Sigmoid colon (tissue), 7 donors: ENCODE data around the gene CD248. TPM values are rescaled to one million over a fixed set of nuclear protein-coding genes. Genes with fewer than 3 reads are reported as not detected.
A peak's percentile ranks its signal among the peaks of the same experiment; 100 is the strongest.

ENCODE experiments used
- DNase-seq: peaks from one replicate; pipeline ENCODE4 v3.0.0-alpha.2; 2019
- H3K27ac ChIP-seq, 4 donors: fragments of 200-600 bp; sonication (generic); one replicate each; pipeline ENCODE4 v1.5.1; 2016 to 2019; ENCODE audit warnings: mild to moderate bottlenecking in 1 of 4
- H3K27me3 ChIP-seq, 3 donors: fragments of 200-600 bp; sonication (generic); one replicate each; pipeline ENCODE4 v1.5.1; 2019; ENCODE audit warnings: mild to moderate bottlenecking in 1 of 3
- H3K36me3 ChIP-seq, 4 donors: fragments of 200-600 bp; sonication (generic); one replicate each; pipeline ENCODE4 v1.5.1; 2016 to 2019
- H3K4me1 ChIP-seq, 4 donors: fragments of 200-600 bp; sonication (generic); one replicate each; pipeline ENCODE4 v1.5.1; 2017 to 2019
- H3K4me3 ChIP-seq, 4 donors: fragments of 200-600 bp; sonication (generic); one replicate each; pipeline ENCODE4 v1.5.1; 2017 to 2019; ENCODE audit warnings: mild to moderate bottlenecking in 2 of 4, moderate library complexity in 1 of 4
- H3K9me3 ChIP-seq, 4 donors: fragments of 200-600 bp in 3 of 4; sonication (generic) in 3 of 4; one replicate each; pipeline versions ENCODE4 v1.5.1 to v1.6.1; 2013 to 2019
- CTCF ChIP-seq, 4 experiments: fragments of 450-650 bp in 3 of 4; fragments of 200-600 bp in 1 of 4; IDR thresholded peaks; one replicate each; pipeline ENCODE4 v1.5.1; 2016 to 2019; ENCODE audit warnings: antibody characterized with exemption in 4 of 4, mild to moderate bottlenecking in 3 of 4, moderate library complexity in 2 of 4
- EP300 ChIP-seq, 4 donors: sonication (generic); formaldehyde crosslinking; IDR thresholded peaks; one replicate each; pipeline ENCODE4 v1.6.1; 2017; ENCODE audit warnings: antibody characterized with exemption in 4 of 4
- POLR2A ChIP-seq, 2 donors: fragments of 450-650 bp; IDR thresholded peaks; one replicate each; pipeline ENCODE4 v1.6.1; 2016; ENCODE audit warnings: antibody characterized with exemption in 2 of 2, mild to moderate bottlenecking in 2 of 2, moderate library complexity in 2 of 2
- POLR2AphosphoS5 ChIP-seq, 4 donors: sonication (generic); formaldehyde crosslinking; IDR thresholded peaks; one replicate each; pipeline ENCODE4 v1.6.1; 2017; ENCODE audit warnings: antibody characterized with exemption in 4 of 4
- WGBS, 2 donors: extraction: QIAGEN DNeasy Blood & Tissue Kit; methylation state at CpG; one replicate each; pipeline ENCODE4 v1.1.7; 2013; 5-methylcytosine and 5-hydroxymethylcytosine counted together
- intact Hi-C: fragments of 100-400 bp; cut with DNase I; formaldehyde crosslinking; loops from one replicate; pipeline ENCODE4 v1.15.1; 2023
- polyA plus RNA-seq, 3 donors: library from polyadenylated mRNA; stranded (reverse); fragments of 200-250 nt; gene quantifications; one replicate each; pipeline ENCODE4 v1.2.3, GENCODE V29; 2013
- total RNA-seq, 4 donors: library from RNA; depleted of rRNA; stranded (reverse); fragments of >200 nt; gene quantifications; one replicate each; pipeline ENCODE4 v1.1.0, GENCODE V29; 2016
- donor health status: healthy with polysubstance abuse.
- donor health status: Bipolar disorder and iron deficiency.
- donor health status: healthy.

CD248 gene
- total and polyA plus RNA-seq, 7 donors = 1.2 to 26.3 (median 6.1) TPM

DNA sequence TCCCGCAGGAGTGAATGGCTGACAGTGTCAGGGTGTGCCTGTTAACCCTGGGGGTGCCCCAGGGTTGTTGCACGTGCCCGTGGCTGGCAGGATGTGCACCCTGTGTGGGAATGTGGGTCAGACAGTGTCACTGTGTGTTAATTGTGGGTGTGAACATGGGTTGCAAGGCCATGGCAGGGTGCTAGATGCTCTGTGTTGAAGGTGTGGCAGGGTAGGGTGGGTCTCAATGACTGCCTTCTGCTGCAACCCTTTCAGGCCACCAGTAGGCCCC, 11.1 kb upstream of the CD248 start:
- TF ChIP-seq EP300 (IDR thresholded peaks at IDR 0.05) = no peak
- TF ChIP-seq POLR2A (IDR thresholded peaks at IDR 0.05) = no peak
- TF ChIP-seq POLR2AphosphoS5 (IDR thresholded peaks at IDR 0.05) = no peak
- no peak for TF ChIP-seq CTCF (IDR thresholded peaks at IDR 0.05)
- Histone ChIP-seq H3K4me1 (peaks cover 0 to 34% (median 31%) of the 10 kb centered on the region in 4 donors), H3K27ac (peak overlapping the region; percentile 1 to 81 (median 54)), H3K36me3 (peaks cover 0 to 6% (median 0%) of the 10 kb centered on the region in 4 donors), H3K4me3 (no peak overlapping the region), H3K9me3 (no peaks in the 10 kb centered on the region), H3K27me3 (no peaks in the 10 kb centered on the region)
- intact Hi-C loops = loop anchor here (1.0 to 5.0 kb wide), 2 partner anchors 16 to 59 kb away; no protein-coding TSS in a partner anchor
- WGBS, 2 donors = 21 to 52% methylated on average over 3 of the region's 3 CpGs
- no peak for DNase-seq

GRCh38 chr11:66327171-66328030, 10.6 kb upstream of the CD248 start:
- TF ChIP-seq POLR2A (IDR thresholded peaks at IDR 0.05) (no peak), POLR2AphosphoS5 (IDR thresholded peaks at IDR 0.05) (no peak), CTCF (IDR thresholded peaks at IDR 0.05) (no peak), EP300 (IDR thresholded peaks at IDR 0.05) (no peak)
- intact Hi-C loops = loop anchor here (1.0 to 5.0 kb wide), 2 partner anchors 15 to 60 kb away; no protein-coding TSS in a partner anchor
- DNase-seq = no peak
- Histone ChIP-seq H3K36me3 (peaks cover 0 to under 1% (median 0%) of the 10 kb centered on the region in 4 donors), H3K4me3 (no peak overlapping the region), H3K4me1 (peaks cover 0 to 34% (median 31%) of the 10 kb centered on the region in 4 donors), H3K27ac (peak overlapping the region; percentile 63 to 81 (median 72)), H3K9me3 (no peaks in the 10 kb centered on the region), H3K27me3 (no peaks in the 10 kb centered on the region)
- 83 to 85% methylated on average over 10 of the region's 10 CpGs for WGBS, 2 donors

- Histone ChIP-seq H3K27ac (peak overlapping the region; percentile 63 to 81 (median 72)), H3K4me1 (peaks cover 0 to 34% (median 31%) of the 10 kb centered on the region in 4 donors), H3K36me3 (no peaks in the 10 kb centered on the region), H3K9me3 (no peaks in the 10 kb centered on the region), H3K4me3 (no peak overlapping the region), H3K27me3 (no peaks in the 10 kb centered on the region)
- 41 to 55% methylated on average over 21 of the region's 21 CpGs for WGBS, 2 donors
- intact Hi-C loops = loop anchor here (5.0 kb wide), 1 partner anchor 61 kb away; no protein-coding TSS in a partner anchor
- DNase-seq = peak; percentile 82
- TF ChIP-seq EP300 (IDR thresholded peaks at IDR 0.05) (no peak), POLR2AphosphoS5 (IDR thresholded peaks at IDR 0.05) (peak in 1 of 4 donors; percentile 19)
Observed at GRCh38 chr11:66326261-66327111, 9.6 kb upstream of the CD248 start.

GRCh38 chr11:66325263-66325671, 8.4 kb upstream of the CD248 start:
- Histone ChIP-seq H3K4me1 (peaks cover 0 to 34% (median 31%) of the 10 kb centered on the region in 4 donors), H3K9me3 (no peaks in the 10 kb centered on the region), H3K36me3 (no peaks in the 10 kb centered on the region), H3K27ac (peak overlapping the region in 1 of 4 donors; percentile 81), H3K4me3 (no peak overlapping the region), H3K27me3 (no peaks in the 10 kb centered on the region)
- intact Hi-C loops = loop anchor here (5.0 kb wide), 1 partner anchor 62 kb away; no protein-coding TSS in a partner anchor
- no peak for DNase-seq
- WGBS, 2 donors = 71 to 77% methylated on average over 8 of the region's 8 CpGs
- no peak for TF ChIP-seq POLR2A (IDR thresholded peaks at IDR 0.05)
- TF ChIP-seq EP300 (IDR thresholded peaks at IDR 0.05) = no peak
- TF ChIP-seq POLR2AphosphoS5 (IDR thresholded peaks at IDR 0.05) = no peak
- no peak for TF ChIP-seq CTCF (IDR thresholded peaks at IDR 0.05)
